8988T (cell line): ENCODE results near the gene C4BPA.

ENCODE experiments used
- DNase-seq: peaks from one replicate; pipeline ENCODE4 v3.0.0; 2011

Gene C4BPA

GRCh38 chr1:207077470-207078377, 26.3 kb upstream of the C4BPA start:
- DNase-seq, result no peak

- DNase-seq, result no peak
These were observed 25.4 kb upstream of the C4BPA start for GRCh38 chr1:207078578-207079132.

GRCh38 chr1:207079706-207080241, 24.3 kb upstream of the C4BPA start:
- DNase-seq, result no peak

GRCh38 chr1:207081088-207081487, 22.9 kb upstream of the C4BPA start:
- no peak for DNase-seq

- no peak for DNase-seq
These were observed 22.2 kb upstream of the C4BPA start for GRCh38 chr1:207081806-207082205.

GRCh38 chr1:207084232-207084631, 19.8 kb upstream of the C4BPA start:
- no peak for DNase-seq

GRCh38 chr1:207084701-207085180, 19.3 kb upstream of the C4BPA start:
- DNase-seq, result peak; percentile 18

GRCh38 chr1:207085887-207086286, 18.1 kb upstream of the C4BPA start:
- DNase-seq, result no peak

- DNase-seq, result no peak
These were observed 15.9 kb upstream of the C4BPA start for GRCh38 chr1:207088161-207088560.

- DNase-seq, result no peak
These were observed 15.1 kb upstream of the C4BPA start, which contains the start of gene C4BPB for GRCh38 chr1:207088701-207089626. TSS of gene C4BPB (plus strand) at chr1:207088860. CDS start at chr1:207089532, 672 bp downstream.

GRCh38 chr1:207089627-207090355, 14.2 kb upstream of the C4BPA start:
- DNase-seq, result no peak

- no peak for DNase-seq
These were observed 12.7 kb upstream of the C4BPA start for GRCh38 chr1:207091200-207091908.

GRCh38 chr1:207093944-207094343, 10.1 kb upstream of the C4BPA start:
- DNase-seq, result no peak

- DNase-seq, result no peak
These were observed 6.1 kb upstream of the C4BPA start for GRCh38 chr1:207097871-207098324.

GRCh38 chr1:207101720-207102119, 2.3 kb upstream of the C4BPA start:
- no peak for DNase-seq

- no peak for DNase-seq
These were observed 1.9 kb upstream of the C4BPA start for GRCh38 chr1:207102146-207102545.

- no peak for DNase-seq
These were observed 1.4 kb upstream of the C4BPA start for GRCh38 chr1:207102659-207103058.

- no peak for DNase-seq
These were observed 5.0 kb downstream of the C4BPA start for GRCh38 chr1:207109004-207109403.

GRCh38 chr1:207112616-207113296, 8.7 kb downstream of the C4BPA start:
- no peak for DNase-seq

GRCh38 chr1:207115269-207115668, 11.2 kb downstream of the C4BPA start:
- no peak for DNase-seq

GRCh38 chr1:207124389-207124788, 20.4 kb downstream of the C4BPA start:
- no peak for DNase-seq
